Liver (tissue), 9 donors: Measurements from ENCODE around the gene CAMKMT. TPM values are rescaled to one million over a fixed set of nuclear protein-coding genes. Genes with fewer than 3 reads are reported as not detected.

Experiments used
- DNase-seq: peaks from one replicate; pipeline ENCODE4 v3.0.0-alpha.2; 2017; ENCODE audit warnings: low spot score
- H3K27ac ChIP-seq, 2 donors: one replicate each; pipeline ENCODE4 v1.7.0; 2013; ENCODE audit warnings: inconsistent platforms in 2 of 2, low read length in 2 of 2, control low read depth in 1 of 2, low read depth in 1 of 2, mild to moderate bottlenecking in 1 of 2
- H3K27me3 ChIP-seq, 4 donors: one replicate each; pipeline versions ENCODE4 v1.6.1 to v1.7.0; 2013; ENCODE audit warnings: low read length in 3 of 4, inconsistent platforms in 1 of 4, mild to moderate bottlenecking in 1 of 4, moderate library complexity in 1 of 4; ENCODE audit not compliant: control insufficient read depth in 4 of 4, insufficient read depth in 4 of 4
- H3K36me3 ChIP-seq, 4 donors: one replicate each; pipeline versions ENCODE4 v1.6.1 to v1.7.0; 2013; ENCODE audit warnings: low read length in 3 of 4, mild to moderate bottlenecking in 3 of 4, low read depth in 1 of 4, moderate library complexity in 1 of 4; ENCODE audit not compliant: control insufficient read depth in 4 of 4, insufficient read depth in 3 of 4
- H3K4me1 ChIP-seq, 4 donors: one replicate each; pipeline versions ENCODE4 v1.6.1 to v1.7.0; 2013; ENCODE audit warnings: low read length in 3 of 4, mild to moderate bottlenecking in 3 of 4, moderate library complexity in 1 of 4; ENCODE audit not compliant: control insufficient read depth in 4 of 4, insufficient read depth in 4 of 4
- H3K4me3 ChIP-seq, 3 donors: one replicate each; pipeline versions ENCODE4 v1.6.1 to v1.7.0; 2013; ENCODE audit warnings: low read length in 3 of 3, control low read depth in 1 of 3, low read depth in 1 of 3, mild to moderate bottlenecking in 1 of 3
- H3K9ac ChIP-seq, 2 donors: one replicate each; pipeline ENCODE4 v1.7.0; 2013; ENCODE audit warnings: low read length in 2 of 2, mild to moderate bottlenecking in 2 of 2, moderate library complexity in 2 of 2, control low read depth in 1 of 2, low read depth in 1 of 2
- H3K9me3 ChIP-seq, 4 donors: one replicate each; pipeline versions ENCODE4 v1.6.1 to v1.7.0; 2013; ENCODE audit warnings: low read length in 3 of 4; ENCODE audit not compliant: control insufficient read depth in 4 of 4
- ATF3 ChIP-seq: IDR thresholded peaks from 2 replicates; pipeline ENCODE4 v1.6.1; 2016; ENCODE audit warnings: antibody characterized with exemption
- CTCF ChIP-seq: fragments of 150-350 bp; IDR thresholded peaks from 2 replicates; pipeline ENCODE4 v1.5.1; 2017; ENCODE audit warnings: improper control_type of control experiment, low read depth, low read length; ENCODE audit not compliant: missing input control
- FOXA1 ChIP-seq: IDR thresholded peaks from 2 replicates; pipeline ENCODE4 v1.6.1; 2016; ENCODE audit warnings: antibody characterized with exemption
- HNF4G ChIP-seq: IDR thresholded peaks from 2 replicates; pipeline ENCODE4 v1.6.1; 2016; ENCODE audit warnings: antibody characterized with exemption
- JUND ChIP-seq, 2 donors: IDR thresholded peaks; 2 replicates each; pipeline ENCODE4 v1.6.1; 2016; ENCODE audit warnings: antibody characterized with exemption in 2 of 2
- RAD21 ChIP-seq, 2 donors: IDR thresholded peaks; 2 replicates each; pipeline ENCODE4 v1.6.1; 2016; ENCODE audit warnings: antibody characterized with exemption in 2 of 2, mild to moderate bottlenecking in 2 of 2
- REST ChIP-seq: IDR thresholded peaks from 2 replicates; pipeline ENCODE4 v1.6.1; 2016; ENCODE audit warnings: antibody characterized with exemption, mild to moderate bottlenecking
- RXRA ChIP-seq, 2 donors: IDR thresholded peaks; 2 replicates each; pipeline ENCODE4 v1.6.1; 2017 to 2018; ENCODE audit warnings: antibody characterized with exemption in 2 of 2, mild to moderate bottlenecking in 1 of 2
- SP1 ChIP-seq: IDR thresholded peaks from 2 replicates; pipeline ENCODE4 v1.6.1; 2018; ENCODE audit warnings: antibody characterized with exemption, mild to moderate bottlenecking
- TAF1 ChIP-seq: conservative IDR thresholded peaks from 2 replicates; pipeline ENCODE4 v1.6.1; 2016; ENCODE audit warnings: antibody characterized with exemption, mild to moderate bottlenecking
- YY1 ChIP-seq: IDR thresholded peaks from 2 replicates; pipeline ENCODE4 v1.6.1; 2016; ENCODE audit warnings: antibody characterized with exemption, mild to moderate bottlenecking
- ZBTB33 ChIP-seq: IDR thresholded peaks from 2 replicates; pipeline ENCODE4 v1.6.1; 2016; ENCODE audit warnings: antibody characterized with exemption
- WGBS: extraction: QIAGEN DNeasy Blood & Tissue Kit; methylation state at CpG from one replicate; pipeline ENCODE4 v1.1.7; 2013; 5-methylcytosine and 5-hydroxymethylcytosine counted together
- polyA plus RNA-seq, 2 donors: library from polyadenylated mRNA; stranded (reverse) in 1 of 2; unstranded in 1 of 2; fragments of 200-250 nt in 1 of 2; fragments of >200 nt in 1 of 2; fragmentation: Nextera tagmentation in 1 of 2; extraction: Ambion mirVana in 1 of 2; gene quantifications; one replicate each; pipeline versions ENCODE4 v1.2.1 to v1.2.3, GENCODE V29; 2013 to 2015
- total RNA-seq, 2 donors: library from RNA; depleted of rRNA; stranded (reverse); fragments of >200 nt; gene quantifications; one replicate each; pipeline ENCODE4 v1.2.3, GENCODE V29; 2014
- donor health status: healthy.
- donor health status: healthy.
- donor health status: healthy.
- donor health status: healthy.
- donor health status: healthy.

CAMKMT gene
- total and polyA plus RNA-seq, 4 donors, result 1.5 to 12.7 (median 7.1) TPM

GRCh38 chr2:44596537-44597320 is 235.0 kb downstream of the CAMKMT start:
- H3K9ac ChIP-seq, result no peak overlapping the region
- H3K27me3 ChIP-seq, result no peaks in the 10 kb centered on the region
- DNase-seq, result no peak
- no peak overlapping the region for H3K27ac ChIP-seq
- no peaks in the 10 kb centered on the region for H3K36me3 ChIP-seq
- H3K4me3 ChIP-seq, result no peak overlapping the region
- WGBS, result 87% methylated on average over 5 of the region's 5 CpGs
- TF ChIP-seq RAD21 (IDR thresholded peaks at IDR 0.05) (no peak), SP1 (no peak), ATF3 (no peak), TAF1 (no peak), RXRA (IDR thresholded peaks at IDR 0.05) (no peak), CTCF (no peak), FOXA1 (no peak), YY1 (no peak), REST (no peak)
- no peaks in the 10 kb centered on the region for H3K4me1 ChIP-seq
- no peaks in the 10 kb centered on the region for H3K9me3 ChIP-seq

- TF ChIP-seq CTCF (no peak), HNF4G (no peak), JUND (IDR thresholded peaks at IDR 0.05) (no peak), ATF3 (no peak), ZBTB33 (no peak), REST (no peak)
- Histone ChIP-seq H3K9ac (no peak overlapping the region), H3K27me3 (no peaks in the 10 kb centered on the region), H3K9me3 (no peaks in the 10 kb centered on the region), H3K4me3 (no peak overlapping the region), H3K36me3 (no peaks in the 10 kb centered on the region), H3K4me1 (no peaks in the 10 kb centered on the region), H3K27ac (no peak overlapping the region)
- WGBS, result 75% methylated on average over 5 of the region's 5 CpGs
- DNase-seq, result no peak
These were observed 236.8 kb downstream of the CAMKMT start for GRCh38 chr2:44598330-44599119.
